ENCODE data around the gene PPP2R1B.
"Not testable (repeated sequence)": the region's sequence is repeated elsewhere in the genome, so short reads cannot be mapped to it uniquely, and the experiment has no call there.

The PPP2R1B gene

GRCh38 chr11:111723595-111723994 is 42.6 kb downstream of the PPP2R1B start:
- no peak for DNase-seq

DNA sequence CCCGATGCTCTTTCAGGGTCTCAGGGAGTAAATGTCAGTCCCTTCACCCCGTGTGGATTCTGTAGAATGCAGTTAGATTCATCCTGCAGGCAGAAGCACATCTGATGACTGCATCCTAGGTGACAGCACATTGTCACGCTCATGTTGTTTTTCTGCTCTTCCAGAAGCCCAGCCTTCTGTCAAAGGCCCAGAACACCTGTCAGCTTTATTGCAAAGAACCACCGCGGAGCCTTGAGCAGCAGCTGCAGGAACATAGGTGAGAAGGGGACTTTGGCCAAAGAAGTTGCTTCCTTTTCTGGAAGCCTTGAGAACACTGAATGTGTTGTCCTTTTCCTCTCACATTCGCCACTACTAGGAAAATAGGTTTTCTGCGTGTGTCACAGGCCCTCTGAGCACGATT is 43.7 kb downstream of the PPP2R1B start:
- DNase-seq: no peak

DNA sequence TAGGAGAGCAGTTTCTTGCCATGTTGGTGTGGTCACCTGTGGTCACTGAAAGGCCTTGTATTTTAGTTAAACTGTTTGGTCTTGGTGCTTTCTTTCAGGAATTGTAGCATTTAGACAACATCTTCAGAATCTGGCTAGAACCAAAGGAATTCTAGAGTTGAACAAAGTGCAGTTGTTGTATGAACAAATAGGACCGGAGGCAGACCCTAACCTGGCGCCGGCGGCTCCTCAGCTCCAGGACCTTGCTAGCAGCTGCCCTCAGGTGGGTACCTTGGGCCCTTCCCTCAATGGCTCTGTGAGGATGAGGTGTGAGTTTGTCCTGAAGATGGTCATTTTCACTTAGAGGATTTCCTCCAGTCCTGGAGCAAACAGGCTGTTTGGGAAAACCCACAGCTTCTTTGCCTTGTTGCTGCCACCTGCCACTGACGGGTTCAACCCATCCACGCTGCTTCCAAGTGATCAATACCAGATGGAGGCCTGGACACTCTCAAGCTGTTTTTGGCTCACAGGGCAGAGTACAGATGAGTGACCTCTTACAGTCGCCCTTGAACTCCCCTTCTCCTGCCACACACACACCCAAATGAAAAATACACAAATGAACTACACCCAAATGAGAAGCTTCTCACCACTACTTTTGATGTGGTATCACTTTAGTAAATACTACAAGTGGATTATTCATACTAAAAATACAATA is 45.2 kb downstream of the PPP2R1B start:
- no peak for DNase-seq

DNA sequence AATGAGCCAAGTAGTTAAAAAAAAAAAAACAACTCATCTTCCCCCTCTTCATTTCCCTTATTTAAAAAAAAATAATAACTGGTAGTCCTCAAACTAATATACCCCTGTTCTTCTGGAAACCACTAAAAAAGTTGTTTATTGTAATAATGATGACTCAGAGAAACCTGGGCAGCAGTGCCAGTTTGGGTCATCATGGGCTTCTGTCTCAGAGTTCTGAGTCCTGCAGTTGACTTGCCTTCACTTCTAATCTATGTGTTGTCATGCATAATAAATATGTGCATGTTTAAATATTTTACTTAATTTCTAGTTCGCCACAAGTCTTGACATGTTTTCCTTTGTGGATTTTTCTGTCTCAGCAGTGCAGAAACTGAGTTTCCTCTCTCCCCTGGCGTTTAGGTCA is 46.8 kb downstream of the PPP2R1B start:
- no peak for DNase-seq

GRCh38 chr11:111718859-111719258 is 47.3 kb downstream of the PPP2R1B start:
- no peak for DNase-seq

- DNase-seq: no peak
Measured at GRCh38 chr11:111718436-111718835, 47.8 kb downstream of the PPP2R1B start.

DNA sequence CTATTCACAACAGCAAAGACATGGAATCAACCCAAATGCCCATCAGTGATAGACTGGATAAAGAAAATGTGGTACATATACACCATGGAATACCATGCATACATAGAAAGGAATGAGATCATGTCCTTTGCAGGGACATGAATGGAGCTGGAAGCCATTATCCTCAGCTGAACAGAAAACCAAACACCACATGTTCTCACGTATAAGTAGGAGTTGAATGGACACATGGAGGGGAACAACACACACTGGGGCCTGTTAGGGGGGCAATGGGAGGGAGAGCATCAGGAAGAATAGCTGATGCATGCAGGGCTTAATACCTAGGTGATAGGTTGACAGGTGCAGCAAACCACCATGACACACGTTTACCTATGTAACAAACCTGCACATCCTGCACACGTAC is 48.5 kb downstream of the PPP2R1B start:
- DNase-seq: not testable (repeated sequence)

DNA sequence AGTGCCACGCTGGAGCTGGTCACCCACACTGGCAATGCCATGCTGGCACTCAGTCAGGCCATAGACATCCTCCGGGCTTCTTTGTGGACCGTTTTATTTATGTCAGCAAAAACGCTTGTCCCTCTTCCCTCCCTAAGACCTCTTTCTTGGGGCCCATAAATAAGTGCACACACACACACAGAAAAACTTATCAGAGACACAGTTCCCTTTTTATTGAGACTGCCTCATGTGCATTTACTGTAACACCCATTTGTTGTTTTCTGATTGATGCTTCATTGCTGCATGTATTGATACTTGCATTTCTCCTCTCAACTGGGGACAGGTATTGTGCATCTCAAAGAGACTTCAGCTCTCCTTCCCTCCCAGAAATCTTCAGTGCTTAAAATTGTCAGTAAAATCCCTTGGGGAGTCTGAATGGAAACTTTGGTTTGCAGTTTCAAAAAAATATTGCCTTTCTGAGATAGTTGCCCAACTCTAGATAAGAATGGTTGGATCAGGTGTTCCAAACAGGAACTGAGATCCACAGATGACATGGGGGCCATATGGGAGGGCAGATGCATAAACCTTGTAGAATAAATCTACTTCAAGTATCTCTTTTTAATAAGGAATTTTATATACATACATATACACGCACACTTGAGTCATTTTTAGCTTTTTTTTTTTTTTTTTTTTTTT is 50.9 kb downstream of the PPP2R1B start:
- no peak for DNase-seq

GRCh38 chr11:111714522-111714921 is 51.7 kb downstream of the PPP2R1B start:
- DNase-seq: no peak

DNA sequence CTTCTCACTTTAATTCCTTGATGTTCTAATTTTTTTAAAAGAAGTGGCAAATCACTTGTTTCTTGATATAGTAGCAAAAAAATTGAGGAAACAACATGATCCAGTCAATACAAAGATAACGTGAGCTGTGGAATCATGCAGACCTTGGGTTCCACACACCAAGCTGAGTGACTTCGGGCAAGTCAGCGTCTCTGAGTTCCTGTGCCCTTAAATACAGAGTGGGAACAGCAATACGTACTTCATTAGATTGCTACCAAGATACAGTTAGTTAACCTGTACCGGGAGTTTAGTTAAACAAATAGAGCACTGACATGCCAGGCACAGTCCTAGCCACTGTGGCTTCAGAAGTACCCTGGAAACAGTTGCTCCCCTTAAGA is 58.5 kb downstream of the PPP2R1B start:
- DNase-seq: no peak

GRCh38 chr11:111707039-111707690 is 59.0 kb downstream of the PPP2R1B start:
- no peak for DNase-seq

DNA sequence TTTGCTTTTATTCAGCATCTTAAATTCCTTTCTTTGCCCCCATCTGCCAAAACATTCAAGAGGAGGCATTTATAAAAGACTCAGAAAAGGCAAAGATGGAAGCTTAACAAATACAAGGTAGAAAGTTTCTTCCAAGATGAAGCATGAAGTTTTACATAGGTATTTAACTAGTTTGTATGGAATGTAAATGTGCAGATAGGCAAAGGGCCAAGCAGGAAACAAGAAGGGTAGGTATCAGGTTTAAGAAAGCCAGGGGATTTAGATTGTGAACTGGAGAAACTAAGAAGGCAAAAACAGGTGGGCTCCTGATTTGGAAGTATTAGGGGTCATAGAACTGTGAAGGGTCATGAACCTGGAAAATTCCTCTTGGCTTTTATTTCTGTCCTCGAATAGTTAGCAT is 62.6 kb downstream of the PPP2R1B start:
- no peak for DNase-seq

DNA sequence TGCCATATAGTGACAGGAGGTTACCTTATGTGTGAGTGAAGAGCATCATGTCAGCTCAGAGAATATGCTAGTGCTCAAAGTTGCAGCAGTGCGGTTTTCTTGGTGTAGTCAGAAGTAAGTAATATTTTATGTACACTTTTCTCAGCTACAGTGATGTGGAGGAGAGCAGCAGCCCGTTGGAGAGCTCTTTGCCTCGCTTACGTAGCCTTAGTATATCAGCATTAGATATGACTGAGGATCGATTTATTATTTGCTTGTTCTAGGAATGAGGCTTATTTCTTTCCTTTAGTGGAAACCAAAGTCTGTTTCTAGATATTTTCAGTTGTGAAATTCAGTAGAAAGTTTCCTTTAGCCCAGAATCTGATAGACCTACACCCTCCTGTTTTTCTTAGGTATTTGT is 63.6 kb downstream of the PPP2R1B start:
- no peak for DNase-seq

- DNase-seq: no peak
Measured at GRCh38 chr11:111700162-111700561, 66.0 kb downstream of the PPP2R1B start.

GRCh38 chr11:111699579-111700156 is 66.5 kb downstream of the PPP2R1B start:
- DNase-seq: no peak

GRCh38 chr11:111698852-111699559 is 67.2 kb downstream of the PPP2R1B start:
- no peak for DNase-seq

GRCh38 chr11:111697933-111698371 is 68.2 kb downstream of the PPP2R1B start:
- no peak for DNase-seq

DNA sequence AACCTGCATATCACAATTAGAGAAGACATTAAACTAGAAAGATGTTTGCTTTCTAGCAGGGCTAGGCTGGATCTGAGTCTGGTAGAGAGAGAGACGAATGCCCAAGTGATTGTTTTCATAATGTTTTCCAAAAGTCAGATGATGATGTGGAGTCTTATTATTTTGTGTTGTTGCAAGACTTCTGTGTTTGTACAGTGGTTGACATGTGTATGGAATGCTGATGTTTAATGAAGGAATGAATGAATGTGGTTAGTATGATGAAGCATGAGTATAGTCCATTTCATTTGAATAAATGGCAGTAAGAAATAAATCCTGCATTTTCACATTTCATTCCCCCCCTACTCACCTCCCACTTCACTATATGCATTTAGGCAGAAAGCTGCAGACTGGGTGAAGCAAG is 69.6 kb downstream of the PPP2R1B start:
- no peak for DNase-seq

GRCh38 chr11:111694851-111695250 is 71.3 kb downstream of the PPP2R1B start:
- DNase-seq: no peak

DNA sequence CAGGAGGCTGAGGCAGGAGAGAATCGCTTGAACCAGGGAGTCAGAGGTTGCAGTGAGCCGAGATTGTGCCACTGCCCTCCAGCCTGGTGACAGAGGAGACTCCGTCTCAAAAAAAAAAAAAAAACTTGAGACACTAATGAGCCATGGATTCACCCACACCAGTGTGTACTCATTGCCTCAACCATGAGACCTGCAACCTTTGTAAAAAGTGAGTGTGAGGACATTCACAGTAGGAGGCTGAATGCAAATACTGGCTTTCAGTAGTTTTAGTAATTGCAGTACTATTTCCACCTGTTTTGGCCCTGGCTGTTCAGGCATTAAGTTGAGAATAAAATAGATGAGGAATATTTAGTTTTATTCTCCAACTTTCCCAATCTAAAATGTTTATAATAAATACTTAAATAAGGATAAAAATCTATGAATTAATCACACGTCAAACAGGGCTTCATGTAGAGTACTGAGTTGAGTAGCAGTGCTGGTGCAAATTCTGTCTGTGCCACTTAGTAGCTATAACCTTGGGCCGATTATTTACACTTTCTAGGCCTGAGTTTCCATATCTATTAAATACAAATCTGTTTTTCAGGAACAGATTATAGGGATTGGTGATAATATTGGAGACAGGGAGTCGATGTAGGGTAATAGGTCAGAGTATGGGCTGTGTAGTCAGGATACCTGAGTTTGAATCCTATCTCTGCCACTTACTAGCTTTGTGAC is 72.8 kb downstream of the PPP2R1B start:
- no peak for DNase-seq

DNA sequence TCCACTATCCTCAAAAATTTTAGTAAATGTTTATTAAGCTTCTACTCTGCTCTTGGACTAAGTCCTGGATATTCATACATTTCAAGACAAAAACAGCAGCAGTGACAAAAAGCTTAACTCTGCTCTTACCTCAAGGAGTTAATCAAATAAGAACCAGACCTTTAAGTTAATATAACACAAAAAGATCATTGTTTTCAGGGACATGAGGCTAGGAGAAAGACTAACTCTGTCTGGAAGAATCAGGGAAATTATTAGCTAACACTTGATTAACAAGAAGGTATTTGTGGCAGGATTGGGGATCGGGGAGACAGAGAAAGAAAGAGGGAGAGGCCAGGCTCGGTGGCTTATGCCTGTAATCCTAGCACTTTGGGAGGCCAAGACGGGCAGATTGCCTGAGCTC is 74.4 kb downstream of the PPP2R1B start:
- no peak for DNase-seq

DNA sequence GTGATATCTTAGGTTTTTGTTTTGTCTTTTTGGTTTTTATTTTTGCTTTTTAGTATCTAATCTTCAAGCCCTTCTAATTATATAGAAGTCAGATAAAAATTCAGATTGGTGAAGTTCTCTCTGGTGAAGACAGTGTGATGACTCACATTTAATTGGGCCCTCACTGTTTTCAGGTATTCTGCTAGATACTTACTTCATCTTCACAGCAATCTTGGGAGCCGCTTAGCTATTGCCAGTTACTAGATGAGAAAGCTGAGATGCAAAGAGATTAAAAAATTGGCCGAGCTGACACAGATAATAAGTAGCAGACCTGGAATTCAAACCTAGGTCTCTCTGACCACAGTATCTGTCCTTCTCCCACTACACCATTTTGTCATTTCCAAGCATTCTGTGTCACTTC is 75.0 kb downstream of the PPP2R1B start:
- no peak for DNase-seq

GRCh38 chr11:111688013-111688412 is 78.2 kb downstream of the PPP2R1B start:
- DNase-seq: no peak

All from NCI-H1436 (cell line).